Smooth muscle cell (in vitro differentiated cells): ENCODE measurements around the gene ELL3. TPM values are rescaled to one million over a fixed set of nuclear protein-coding genes. Genes with fewer than 3 reads are reported as not detected.
A peak's percentile ranks its signal among the peaks of the same experiment; 100 is the strongest.

Experiments used
- DNase-seq: peaks from one replicate; lab custom pipeline; 2025; ENCODE audit not compliant: unreplicated experiment; lab: John Stamatoyannopoulos, UW
- H2AFZ ChIP-seq: fragments of 200-600 bp; sonication (generic); 2 replicates; pipeline ENCODE4 v1.6.0; 2016; ENCODE audit warnings: antibody characterized with exemption, low read depth, mild to moderate bottlenecking
- H3F3A ChIP-seq: fragments of 200-600 bp; sonication (generic); 2 replicates; pipeline ENCODE4 v1.6.0; 2017; ENCODE audit warnings: antibody characterized with exemption, low read depth
- H3K27ac ChIP-seq: fragments of 200-600 bp; sonication (generic); 2 replicates; pipeline ENCODE4 v1.5.1; 2016; ENCODE audit warnings: low read depth, mild to moderate bottlenecking
- H3K27me3 ChIP-seq: fragments of 200-600 bp; sonication (generic); 2 replicates; pipeline ENCODE4 v1.6.1; 2016; ENCODE audit warnings: low read depth, mild to moderate bottlenecking
- H3K36me3 ChIP-seq: fragments of 200-600 bp; sonication (generic); 2 replicates; pipeline ENCODE4 v1.5.1; 2016; ENCODE audit warnings: low read depth
- H3K4me1 ChIP-seq: fragments of 200-600 bp; sonication (generic); 2 replicates; pipeline ENCODE4 v1.5.1; 2016; ENCODE audit warnings: low read depth
- H3K4me2 ChIP-seq: fragments of 200-600 bp; sonication (generic); 2 replicates; pipeline ENCODE4 v1.6.0; 2016; ENCODE audit warnings: mild to moderate bottlenecking
- H3K4me3 ChIP-seq: fragments of 200-600 bp; sonication (generic); 2 replicates; pipeline ENCODE4 v1.5.1; 2016; ENCODE audit warnings: mild to moderate bottlenecking
- H3K79me2 ChIP-seq: fragments of 200-600 bp; sonication (generic); 2 replicates; pipeline ENCODE4 v1.6.0; 2016; ENCODE audit warnings: low read depth, mild to moderate bottlenecking
- H3K9ac ChIP-seq: fragments of 200-600 bp; sonication (generic); 2 replicates; pipeline ENCODE4 v1.6.0; 2016; ENCODE audit warnings: low read depth
- H3K9me3 ChIP-seq: fragments of 200-600 bp; sonication (generic); replicated peaks from 2 replicates; pipeline ENCODE4 v1.5.1; 2016; ENCODE audit warnings: low read depth
- H4K20me1 ChIP-seq: fragments of 200-600 bp; sonication (generic); 2 replicates; pipeline ENCODE4 v1.6.0; 2016; ENCODE audit warnings: low read depth
- CTCF ChIP-seq: fragments of 200-600 bp; sonication (generic); IDR thresholded peaks from 2 replicates; pipeline ENCODE4 v1.5.1; 2017; ENCODE audit warnings: borderline replicate concordance, mild to moderate bottlenecking, antibody characterized with exemption; ENCODE audit not compliant: insufficient read depth, poor library complexity, severe bottlenecking
- WGBS: methylation state at CpG from one replicate; pipeline ENCODE4 v1.1.7; 2016; ENCODE audit warnings: low lambda C conversion rate; 5-methylcytosine and 5-hydroxymethylcytosine counted together
- polyA plus RNA-seq: library from polyadenylated mRNA; unstranded; fragments of >200 nt; fragmentation: Nextera tagmentation; extraction: Ambion mirVana; gene quantifications from 2 replicates; pipeline ENCODE4 v1.2.1, GENCODE V29; 2016
- total RNA-seq: library from RNA; depleted of rRNA; stranded (reverse); fragments of >200 nt; gene quantifications from 2 replicates; pipeline ENCODE4 v1.2.3, GENCODE V29; 2014

ELL3 gene
- total and polyA plus RNA-seq, 2 experiments from 2014 or later, result 0.25 to 1.1 TPM

GRCh38 chr15:43794269-43795037 is 17.7 kb upstream of the ELL3 start:
- H4K20me1 ChIP-seq, result peaks cover 58% of the 10 kb centered on the region
- no peak overlapping the region for H2AFZ ChIP-seq
- peak overlapping the region; percentile 98 for H3K4me2 ChIP-seq
- peak overlapping the region; percentile 97 for H3K27ac ChIP-seq
- no peak for DNase-seq
- peak overlapping the region; percentile 100 for H3K9ac ChIP-seq
- H3K4me1 ChIP-seq, result peaks cover 25% of the 10 kb centered on the region
- peak overlapping the region; percentile 77 for H3K4me3 ChIP-seq
- H3K79me2 ChIP-seq, result peaks cover 38% of the 10 kb centered on the region
- no peak for TF ChIP-seq CTCF
- no peaks in the 10 kb centered on the region for H3K9me3 ChIP-seq
- H3F3A ChIP-seq, result peaks cover 44% of the 10 kb centered on the region
- WGBS, result 36% methylated on average over 9 of the region's 9 CpGs
- no peaks in the 10 kb centered on the region for H3K36me3 ChIP-seq
- no peaks in the 10 kb centered on the region for H3K27me3 ChIP-seq

GRCh38 chr15:43793647-43794046 is 16.9 kb upstream of the ELL3 start:
- no peaks in the 10 kb centered on the region for H3K27me3 ChIP-seq
- H3K4me3 ChIP-seq, result peak overlapping the region; percentile 77
- no peak overlapping the region for H2AFZ ChIP-seq
- H3K27ac ChIP-seq, result peak overlapping the region; percentile 97
- peaks cover 24% of the 10 kb centered on the region for H3K4me1 ChIP-seq
- TF ChIP-seq CTCF, result no peak
- no peaks in the 10 kb centered on the region for H3K9me3 ChIP-seq
- peaks cover 58% of the 10 kb centered on the region for H4K20me1 ChIP-seq
- H3K79me2 ChIP-seq, result peaks cover 38% of the 10 kb centered on the region
- 94% methylated on average over 10 of the region's 10 CpGs for WGBS
- peak overlapping the region; percentile 100 for H3K9ac ChIP-seq
- peak overlapping the region; percentile 98 for H3K4me2 ChIP-seq
- no peaks in the 10 kb centered on the region for H3K36me3 ChIP-seq
- H3F3A ChIP-seq, result peaks cover 38% of the 10 kb centered on the region
- DNase-seq, result no peak

- Histone ChIP-seq H3K9me3 (no peaks in the 10 kb centered on the region), H4K20me1 (peaks cover 54% of the 10 kb centered on the region), H3K9ac (peak overlapping the region; percentile 100), H3K27ac (peak overlapping the region; percentile 97), H3K79me2 (peaks cover 38% of the 10 kb centered on the region), H3K27me3 (no peaks in the 10 kb centered on the region), H3F3A (peaks cover 30% of the 10 kb centered on the region), H3K4me1 (peaks cover 24% of the 10 kb centered on the region), H3K36me3 (no peaks in the 10 kb centered on the region), H2AFZ (no peak overlapping the region), H3K4me2 (peak overlapping the region; percentile 98), H3K4me3 (peak overlapping the region; percentile 77)
- WGBS, result 4% methylated on average over 33 of the region's 33 CpGs
- DNase-seq, result no peak
- TF ChIP-seq CTCF, result no peak
These were observed 16.2 kb upstream of the ELL3 start for GRCh38 chr15:43792761-43793476.
